GM18517 (cell line): ENCODE measurements around the gene ASH1L.
"Not testable (repeated sequence)": the region's sequence is repeated elsewhere in the genome, so short reads cannot be mapped to it uniquely, and the experiment has no call there.

ENCODE experiments used
- ATAC-seq: cut with Tn5 transposase; IDR thresholded peaks from one replicate; pipeline ENCODE4 v1.9.1; 2021; ENCODE audit warnings: mild to moderate bottlenecking, moderate library complexity; ENCODE audit not compliant: unreplicated experiment

The ASH1L gene

DNA sequence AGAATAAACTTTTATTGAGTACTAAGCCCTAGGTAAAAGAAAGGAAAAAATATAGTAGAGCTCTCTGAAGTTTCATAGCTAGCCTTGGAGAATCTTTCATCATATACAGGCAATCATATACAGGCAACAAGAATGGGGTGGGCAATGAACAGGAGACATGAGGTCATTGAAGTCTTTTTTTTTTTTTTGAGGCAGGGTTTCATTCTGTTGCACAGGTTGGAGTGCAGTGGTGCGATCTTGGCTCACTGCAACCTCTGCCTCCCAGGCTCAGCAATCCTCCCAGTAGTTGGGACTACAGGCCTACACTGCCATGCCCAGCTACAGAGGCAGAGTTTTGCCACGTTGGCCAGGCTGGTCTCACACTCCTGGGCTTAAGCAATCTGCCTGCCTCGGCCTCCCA lies 219.8 kb downstream of the ASH1L start:
- no peak for ATAC-seq

GRCh38 chr1:155339515-155340097 lies 223.0 kb downstream of the ASH1L start:
- ATAC-seq = no peak

- no peak for ATAC-seq
These were observed 227.6 kb downstream of the ASH1L start for GRCh38 chr1:155334962-155335361.

GRCh38 chr1:155329980-155330598 lies 232.5 kb downstream of the ASH1L start:
- ATAC-seq = no peak

GRCh38 chr1:155328856-155329255 lies 233.7 kb downstream of the ASH1L start:
- ATAC-seq = not testable (repeated sequence)

DNA sequence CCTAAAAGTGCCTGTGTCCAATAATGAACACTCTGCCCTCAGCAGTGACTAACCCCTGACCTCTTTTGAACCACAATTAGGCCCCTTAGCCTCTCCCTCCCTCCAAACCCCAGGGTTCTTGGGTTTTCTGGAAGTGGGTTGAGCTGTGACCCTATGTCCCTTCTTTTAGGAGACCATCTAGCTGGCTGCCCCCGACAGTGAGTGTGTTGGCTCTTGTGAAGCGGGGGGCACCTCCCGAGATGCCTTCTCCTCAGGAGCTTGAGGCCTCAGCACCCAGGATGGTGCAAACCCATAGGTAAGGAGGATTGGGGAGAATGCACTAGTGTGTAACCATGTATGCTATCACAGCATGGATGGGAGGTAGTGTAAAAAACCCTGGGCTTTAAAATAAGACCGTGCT lies 234.6 kb downstream of the ASH1L start:
- no peak for ATAC-seq

GRCh38 chr1:155326631-155327037 lies 236.0 kb downstream of the ASH1L start:
- ATAC-seq = no peak

- no peak for ATAC-seq
These were observed 236.5 kb downstream of the ASH1L start for GRCh38 chr1:155326020-155326526.

GRCh38 chr1:155325603-155325893 lies 237.1 kb downstream of the ASH1L start:
- ATAC-seq = no peak

- no peak for ATAC-seq
These were observed 237.6 kb downstream of the ASH1L start for GRCh38 chr1:155324717-155325602.

GRCh38 chr1:155324037-155324716 lies 238.4 kb downstream of the ASH1L start:
- peak; percentile 63 for ATAC-seq

DNA sequence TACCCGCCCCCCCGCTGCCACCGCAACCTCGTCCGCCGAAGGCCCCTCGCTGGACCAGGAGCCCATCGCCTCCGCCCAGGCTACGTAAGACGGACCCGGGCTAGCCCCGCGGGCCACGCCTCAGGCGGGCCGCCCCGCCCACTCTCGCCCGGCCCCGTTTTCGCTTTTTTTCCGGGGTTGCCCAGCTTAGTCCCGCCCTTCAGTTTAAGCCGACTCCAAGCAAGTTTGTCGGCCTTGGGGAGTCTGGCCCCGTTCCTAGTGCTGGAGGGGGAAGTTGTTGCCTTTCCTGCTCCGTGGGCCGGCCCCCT lies 238.9 kb downstream of the ASH1L start:
- peak; percentile 15 for ATAC-seq

- no peak for ATAC-seq
These were observed 239.5 kb downstream of the ASH1L start for GRCh38 chr1:155322953-155323728.

DNA sequence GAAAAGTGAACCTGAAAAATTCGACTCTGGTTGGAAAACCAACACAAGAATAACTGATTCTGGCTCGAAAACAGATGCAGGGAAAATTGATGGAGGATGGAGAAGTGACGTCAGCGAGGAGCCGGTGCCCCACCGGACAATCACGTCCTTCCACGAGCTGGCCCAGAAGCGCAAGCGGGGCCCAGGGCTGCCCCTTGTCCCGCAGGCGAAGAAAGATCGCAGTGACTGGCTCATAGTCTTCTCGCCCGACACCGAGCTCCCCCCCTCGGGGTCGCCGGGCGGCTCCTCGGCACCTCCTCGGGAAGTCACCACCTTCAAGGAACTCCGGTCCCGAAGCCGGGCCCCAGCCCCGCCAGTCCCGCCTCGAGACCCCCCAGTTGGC lies 240.0 kb downstream of the ASH1L start:
- ATAC-seq = no peak

GRCh38 chr1:155321639-155322503 lies 240.7 kb downstream of the ASH1L start:
- ATAC-seq = no peak

- ATAC-seq = no peak
These were observed 241.7 kb downstream of the ASH1L start, which contains the start of gene RUSC1 for GRCh38 chr1:155320661-155321617. TSS of gene RUSC1 (plus strand) at chr1:155320894. CDS start at chr1:155321774, 880 bp downstream.

DNA sequence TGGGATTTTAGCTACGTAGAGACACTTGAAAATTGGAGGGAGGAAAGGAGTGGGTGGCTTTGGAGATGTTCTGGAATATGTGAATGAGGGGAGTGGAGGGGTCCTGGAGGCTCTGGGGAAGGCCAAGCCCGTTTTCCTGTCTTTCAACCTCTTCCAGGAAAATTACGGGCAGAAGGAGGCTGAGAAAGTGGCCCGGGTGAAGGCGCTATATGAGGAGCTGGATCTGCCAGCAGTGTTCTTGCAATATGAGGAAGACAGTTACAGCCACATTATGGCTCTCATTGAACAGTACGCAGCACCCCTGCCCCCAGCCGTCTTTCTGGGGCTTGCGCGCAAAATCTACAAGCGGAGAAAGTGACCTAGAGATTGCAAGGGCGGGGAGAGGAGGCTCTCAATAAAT lies 242.4 kb downstream of the ASH1L start:
- no peak for ATAC-seq

- no peak for ATAC-seq
These were observed 243.1 kb downstream of the ASH1L start for GRCh38 chr1:155319536-155319935.

GRCh38 chr1:155318082-155318481 lies 244.5 kb downstream of the ASH1L start:
- ATAC-seq = no peak
